Activated naive CD8-positive, alpha-beta T cell treated with anti-CD3 and anti-CD28 coated beads, Interleukin-2, amount 50 U/mL, for 16 hours (primary cell): ENCODE measurements around the gene SCCPDH.
"Not testable (repeated sequence)": the region's sequence is repeated elsewhere in the genome, so short reads cannot be mapped to it uniquely, and the experiment has no call there.

Source experiments
- DNase-seq: peaks from one replicate; pipeline ENCODE4 v3.0.0-alpha.2; 2020; ENCODE audit warnings: low read depth, low spot score

The SCCPDH gene

GRCh38 chr1:246800756-246801155 lies 76.5 kb downstream of the SCCPDH start:
- no peak for DNase-seq

- no peak for DNase-seq
Observed at GRCh38 chr1:246801241-246802020, 77.2 kb downstream of the SCCPDH start.

- DNase-seq: no peak
Observed at GRCh38 chr1:246803373-246803772, 79.2 kb downstream of the SCCPDH start.

- no peak for DNase-seq
Observed at GRCh38 chr1:246803883-246804282, 79.7 kb downstream of the SCCPDH start.

GRCh38 chr1:246805135-246805716 lies 81.0 kb downstream of the SCCPDH start:
- DNase-seq: no peak

DNA sequence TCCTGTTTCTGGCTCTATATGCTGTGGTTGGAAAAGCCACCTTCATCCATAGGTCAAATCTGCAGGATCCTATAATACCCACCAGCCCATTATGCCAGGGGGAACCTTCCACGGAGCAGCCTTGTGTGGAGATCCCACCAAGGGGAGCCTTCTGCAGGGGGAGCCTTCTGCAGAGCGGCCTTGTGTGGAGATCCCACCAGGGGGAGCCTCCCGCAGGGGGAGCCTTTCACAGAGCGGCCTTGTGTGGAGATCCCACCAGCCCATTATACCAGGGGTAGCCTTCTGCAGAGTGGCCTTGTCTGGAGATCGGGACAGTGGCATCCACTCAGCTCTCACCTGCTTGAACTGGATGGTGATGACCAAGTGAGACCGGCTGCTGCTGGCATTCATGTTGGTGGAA lies 85.3 kb downstream of the SCCPDH start:
- no peak for DNase-seq

DNA sequence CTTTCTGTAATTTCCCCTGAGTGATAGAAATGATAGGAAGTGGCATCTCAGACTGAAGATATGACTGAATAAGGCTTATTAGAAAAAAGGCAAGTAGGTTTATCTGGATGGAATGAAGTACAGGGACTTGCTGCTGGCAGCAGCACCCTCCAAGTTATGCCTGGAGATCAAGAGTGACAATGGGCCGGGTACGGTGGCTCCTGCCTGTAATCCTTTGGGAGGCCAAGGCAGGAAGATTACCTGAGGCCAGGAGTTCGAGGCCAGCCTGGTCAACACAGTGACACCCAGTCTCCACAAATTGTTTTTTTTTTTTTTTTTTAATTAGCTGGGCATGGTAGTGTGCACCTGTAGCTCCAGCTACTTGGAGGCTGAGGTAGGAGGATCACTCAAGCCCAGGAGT lies 87.8 kb downstream of the SCCPDH start:
- DNase-seq: no peak

DNA sequence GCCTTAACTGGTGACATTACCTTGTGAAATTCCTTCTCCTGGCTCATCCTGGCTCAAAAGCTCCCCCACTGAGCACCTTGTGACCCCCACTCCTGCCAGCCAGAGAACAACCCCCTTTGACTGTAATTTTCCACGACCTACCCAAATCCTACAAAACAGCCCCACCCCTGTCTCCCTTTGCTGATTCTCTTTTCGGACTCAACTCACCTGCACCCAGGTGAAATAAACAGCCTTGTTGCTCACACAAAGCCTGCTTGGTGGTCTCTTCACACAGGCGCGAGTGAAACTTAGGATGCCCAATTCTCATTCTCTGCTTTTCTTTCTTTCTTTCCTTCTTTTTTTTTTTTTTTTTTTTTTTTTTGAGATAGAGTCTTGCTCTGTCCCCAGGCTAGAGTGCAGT lies 89.1 kb downstream of the SCCPDH start:
- not testable (repeated sequence) for DNase-seq

- no peak for DNase-seq
Observed at GRCh38 chr1:246814890-246815289, 90.7 kb downstream of the SCCPDH start.

DNA sequence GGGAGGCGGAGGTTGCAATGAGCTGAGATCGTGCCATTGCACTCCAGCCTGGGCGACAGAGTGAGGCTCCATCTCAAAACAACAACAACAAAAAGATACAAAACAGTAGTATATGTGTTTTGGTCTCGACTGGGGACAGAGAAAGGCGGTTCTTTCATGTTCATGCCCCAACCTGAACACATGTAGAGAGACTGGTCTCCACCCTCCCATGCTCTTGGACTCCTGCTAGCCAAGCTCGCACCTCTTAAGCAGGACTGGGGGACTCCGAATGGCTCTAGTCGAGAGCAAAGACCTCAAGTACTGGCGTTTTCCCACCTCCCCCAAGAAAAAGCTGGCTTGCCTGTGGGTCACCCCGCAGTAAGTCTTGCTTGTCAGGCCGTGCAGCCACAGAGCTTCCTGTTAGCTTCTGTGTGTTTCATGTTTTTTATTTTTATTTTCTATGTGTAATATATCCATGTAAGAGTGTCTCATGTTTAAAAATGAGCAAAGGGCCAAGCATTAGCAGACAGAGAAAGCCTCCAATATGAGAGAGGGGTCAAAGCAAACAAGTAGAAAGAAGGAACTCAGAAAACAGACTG lies 91.6 kb downstream of the SCCPDH start:
- no peak for DNase-seq
